ENCODE data around the gene NTRK1. TPM values are rescaled to one million over a fixed set of nuclear protein-coding genes. Genes with fewer than 3 reads are reported as not detected.
A peak's percentile ranks its signal among the peaks of the same experiment; 100 is the strongest.

NTRK1 gene
- total RNA-seq, 1 donor from 2014 or later, result 0.23 TPM

DNA sequence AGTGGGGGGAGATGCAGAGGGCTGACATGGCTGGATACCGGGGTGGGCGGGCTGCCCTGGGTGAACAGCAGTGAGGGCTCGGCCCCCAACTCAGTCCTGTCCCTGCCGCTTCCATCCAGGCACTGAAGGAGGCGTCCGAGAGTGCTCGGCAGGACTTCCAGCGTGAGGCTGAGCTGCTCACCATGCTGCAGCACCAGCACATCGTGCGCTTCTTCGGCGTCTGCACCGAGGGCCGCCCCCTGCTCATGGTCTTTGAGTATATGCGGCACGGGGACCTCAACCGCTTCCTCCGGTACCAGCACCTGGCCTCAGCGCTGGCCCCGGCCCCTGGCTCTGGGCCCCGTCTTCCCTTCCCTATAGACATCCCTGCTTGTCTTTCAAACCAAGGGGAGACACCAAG lies 15.6 kb downstream of the NTRK1 start:
- TF ChIP-seq, protein P1, sequence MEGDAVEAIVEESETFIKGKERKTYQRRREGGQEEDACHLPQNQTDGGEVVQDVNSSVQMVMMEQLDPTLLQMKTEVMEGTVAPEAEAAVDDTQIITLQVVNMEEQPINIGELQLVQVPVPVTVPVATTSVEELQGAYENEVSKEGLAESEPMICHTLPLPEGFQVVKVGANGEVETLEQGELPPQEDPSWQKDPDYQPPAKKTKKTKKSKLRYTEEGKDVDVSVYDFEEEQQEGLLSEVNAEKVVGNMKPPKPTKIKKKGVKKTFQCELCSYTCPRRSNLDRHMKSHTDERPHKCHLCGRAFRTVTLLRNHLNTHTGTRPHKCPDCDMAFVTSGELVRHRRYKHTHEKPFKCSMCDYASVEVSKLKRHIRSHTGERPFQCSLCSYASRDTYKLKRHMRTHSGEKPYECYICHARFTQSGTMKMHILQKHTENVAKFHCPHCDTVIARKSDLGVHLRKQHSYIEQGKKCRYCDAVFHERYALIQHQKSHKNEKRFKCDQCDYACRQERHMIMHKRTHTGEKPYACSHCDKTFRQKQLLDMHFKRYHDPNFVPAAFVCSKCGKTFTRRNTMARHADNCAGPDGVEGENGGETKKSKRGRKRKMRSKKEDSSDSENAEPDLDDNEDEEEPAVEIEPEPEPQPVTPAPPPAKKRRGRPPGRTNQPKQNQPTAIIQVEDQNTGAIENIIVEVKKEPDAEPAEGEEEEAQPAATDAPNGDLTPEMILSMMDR (IDR thresholded peaks at IDR 0.05; ENCODE audit: unreplicated experiment), result no peak
- Mint-ChIP-seq H3K36me3 (ENCODE audit: low read depth, unreplicated experiment) (no peaks in the 10 kb centered on the region), H3K4me1 (ENCODE audit: unreplicated experiment) (no peaks in the 10 kb centered on the region), H3K27ac (ENCODE audit: unreplicated experiment) (no peak overlapping the region), H3K4me3 (ENCODE audit: unreplicated experiment) (no peak overlapping the region), H3K27me3 (ENCODE audit: unreplicated experiment) (peaks cover 10% of the 10 kb centered on the region), H3K9me3 (ENCODE audit: unreplicated experiment) (no peaks in the 10 kb centered on the region)
- DNase-seq (ENCODE audit: low spot score), result peak; percentile 59

- no peak for DNase-seq (ENCODE audit: low spot score)
- peaks cover 13% of the 10 kb centered on the region for H3K27me3 Mint-ChIP-seq (ENCODE audit: unreplicated experiment)
- H3K4me3 Mint-ChIP-seq (ENCODE audit: unreplicated experiment), result no peak overlapping the region
- H3K27ac Mint-ChIP-seq (ENCODE audit: unreplicated experiment), result no peak overlapping the region
- H3K4me1 Mint-ChIP-seq (ENCODE audit: unreplicated experiment), result peaks cover 2% of the 10 kb centered on the region
- TF ChIP-seq, protein P1 (IDR thresholded peaks at IDR 0.05; ENCODE audit: unreplicated experiment), result no peak
- no peaks in the 10 kb centered on the region for H3K36me3 Mint-ChIP-seq (ENCODE audit: low read depth, unreplicated experiment)
- no peaks in the 10 kb centered on the region for H3K9me3 Mint-ChIP-seq (ENCODE audit: unreplicated experiment)
Measured at GRCh38 chr1:156877433-156878170, 16.9 kb downstream of the NTRK1 start.

GRCh38 chr1:156879876-156880275 lies 19.2 kb downstream of the NTRK1 start:
- Mint-ChIP-seq H3K27me3 (ENCODE audit: unreplicated experiment) (peaks cover 21% of the 10 kb centered on the region), H3K27ac (ENCODE audit: unreplicated experiment) (no peak overlapping the region)

GRCh38 chr1:156880473-156880872 lies 19.8 kb downstream of the NTRK1 start:
- Mint-ChIP-seq H3K27ac (ENCODE audit: unreplicated experiment) (no peak overlapping the region), H3K36me3 (ENCODE audit: low read depth, unreplicated experiment) (peaks cover 4% of the 10 kb centered on the region), H3K27me3 (ENCODE audit: unreplicated experiment) (peaks cover 21% of the 10 kb centered on the region), H3K9me3 (ENCODE audit: unreplicated experiment) (no peaks in the 10 kb centered on the region), H3K4me3 (ENCODE audit: unreplicated experiment) (no peak overlapping the region), H3K4me1 (ENCODE audit: unreplicated experiment) (peaks cover 12% of the 10 kb centered on the region)
- DNase-seq (ENCODE audit: low spot score), result no peak
- TF ChIP-seq, protein P1 (IDR thresholded peaks at IDR 0.05; ENCODE audit: unreplicated experiment), result no peak

More at GRCh38 chr1:156879876-156880275, 19.2 kb downstream of the NTRK1 start:
- TF ChIP-seq, protein P1 (IDR thresholded peaks at IDR 0.05; ENCODE audit: unreplicated experiment), result no peak
- no peaks in the 10 kb centered on the region for H3K9me3 Mint-ChIP-seq (ENCODE audit: unreplicated experiment)
- no peak for DNase-seq (ENCODE audit: low spot score)
- H3K4me1 Mint-ChIP-seq (ENCODE audit: unreplicated experiment), result peaks cover 7% of the 10 kb centered on the region
- H3K36me3 Mint-ChIP-seq (ENCODE audit: low read depth, unreplicated experiment), result peaks cover 4% of the 10 kb centered on the region
- H3K4me3 Mint-ChIP-seq (ENCODE audit: unreplicated experiment), result no peak overlapping the region

DNA sequence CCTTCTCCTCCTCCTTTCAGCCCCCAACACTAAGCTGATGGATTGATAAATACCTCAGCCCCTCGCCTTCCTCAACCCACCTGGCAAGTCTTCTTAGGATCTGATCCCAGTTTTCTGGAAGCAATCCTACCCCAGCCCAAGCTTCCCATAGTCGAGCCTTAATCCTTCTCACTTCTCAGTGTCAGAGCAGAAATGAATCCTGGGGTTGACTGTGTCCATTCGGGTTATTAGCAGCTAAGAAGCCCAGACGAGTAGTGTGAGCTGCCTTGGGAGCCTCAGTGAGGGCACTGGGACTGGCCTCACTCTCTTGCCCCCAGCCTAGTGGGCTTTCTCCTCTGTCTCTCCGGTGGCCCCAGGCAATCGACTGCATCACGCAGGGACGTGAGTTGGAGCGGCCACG lies 20.4 kb downstream of the NTRK1 start:
- Mint-ChIP-seq H3K27ac (ENCODE audit: unreplicated experiment) (no peak overlapping the region), H3K4me1 (ENCODE audit: unreplicated experiment) (peaks cover 12% of the 10 kb centered on the region), H3K4me3 (ENCODE audit: unreplicated experiment) (no peak overlapping the region), H3K9me3 (ENCODE audit: unreplicated experiment) (no peaks in the 10 kb centered on the region), H3K27me3 (ENCODE audit: unreplicated experiment) (peaks cover 25% of the 10 kb centered on the region), H3K36me3 (ENCODE audit: low read depth, unreplicated experiment) (peaks cover 4% of the 10 kb centered on the region)
- DNase-seq (ENCODE audit: low spot score), result no peak
- TF ChIP-seq, protein P1 (IDR thresholded peaks at IDR 0.05; ENCODE audit: unreplicated experiment), result no peak

Measured in endothelial cell (in vitro differentiated cells).